ENCODE measurements around the gene USP44.

The USP44 gene

GRCh38 chr12:95543305-95543704 is 8.0 kb downstream of the USP44 start:
- Histone ChIP-seq H3K79me2 (ENCODE audit: insufficient read depth, low read length) (no peaks in the 10 kb centered on the region), H3K27me3 (ENCODE audit: low read length) (no peaks in the 10 kb centered on the region), H3K27ac (ENCODE audit: low read depth, low read length) (no peak overlapping the region), H3K4me3 (ENCODE audit: insufficient read depth, low read length, poor library complexity, severe bottlenecking) (no peak overlapping the region), H2AFZ (ENCODE audit: low read depth, low read length, severe bottlenecking) (no peak overlapping the region), H3K9me2 (replicated peaks; ENCODE audit: insufficient read depth, low read length) (no peaks in the 10 kb centered on the region), H3K9me3 (ENCODE audit: insufficient read depth, low read length) (no peaks in the 10 kb centered on the region), H4K20me1 (ENCODE audit: low read depth, low read length) (no peaks in the 10 kb centered on the region), H3K36me3 (ENCODE audit: low read length) (no peaks in the 10 kb centered on the region), H3K4me2 (ENCODE audit: low read depth, low read length, poor library complexity, severe bottlenecking) (no peak overlapping the region), H3F3A (ENCODE audit: insufficient read depth) (no peaks in the 10 kb centered on the region), H3K9ac (ENCODE audit: low read length) (no peak overlapping the region)
- TF ChIP-seq CTCF (IDR thresholded peaks at IDR 0.05; ENCODE audit: insufficient read depth, low read length, poor library complexity, severe bottlenecking), result no peak
- TF ChIP-seq EZH2phosphoT487 (conservative IDR thresholded peaks at IDR 0.05; ENCODE audit: low read length), result no peak

GRCh38 chr12:95541436-95541835 is 9.8 kb downstream of the USP44 start:
- no peak for TF ChIP-seq EZH2phosphoT487 (conservative IDR thresholded peaks at IDR 0.05; ENCODE audit: low read length)
- no peak for TF ChIP-seq CTCF (IDR thresholded peaks at IDR 0.05; ENCODE audit: insufficient read depth, low read length, poor library complexity, severe bottlenecking)
- H3K9ac ChIP-seq (ENCODE audit: low read length), result no peak overlapping the region
- no peaks in the 10 kb centered on the region for H3K9me2 ChIP-seq (replicated peaks; ENCODE audit: insufficient read depth, low read length)
- H3K27ac ChIP-seq (ENCODE audit: low read depth, low read length), result no peak overlapping the region
- H2AFZ ChIP-seq (ENCODE audit: low read depth, low read length, severe bottlenecking), result no peak overlapping the region
- H3K27me3 ChIP-seq (ENCODE audit: low read length), result no peaks in the 10 kb centered on the region
- H3K4me2 ChIP-seq (ENCODE audit: low read depth, low read length, poor library complexity, severe bottlenecking), result no peak overlapping the region
- no peaks in the 10 kb centered on the region for H3F3A ChIP-seq (ENCODE audit: insufficient read depth)
- no peaks in the 10 kb centered on the region for H3K9me3 ChIP-seq (ENCODE audit: insufficient read depth, low read length)
- H4K20me1 ChIP-seq (ENCODE audit: low read depth, low read length), result no peaks in the 10 kb centered on the region
- H3K36me3 ChIP-seq (ENCODE audit: low read length), result no peaks in the 10 kb centered on the region
- H3K4me3 ChIP-seq (ENCODE audit: insufficient read depth, low read length, poor library complexity, severe bottlenecking), result no peak overlapping the region
- H3K79me2 ChIP-seq (ENCODE audit: insufficient read depth, low read length), result no peaks in the 10 kb centered on the region

- Histone ChIP-seq H3K9me3 (ENCODE audit: insufficient read depth, low read length) (no peaks in the 10 kb centered on the region), H3K27ac (ENCODE audit: low read depth, low read length) (no peak overlapping the region), H4K20me1 (ENCODE audit: low read depth, low read length) (no peaks in the 10 kb centered on the region), H3K79me2 (ENCODE audit: insufficient read depth, low read length) (no peaks in the 10 kb centered on the region), H3K9me2 (replicated peaks; ENCODE audit: insufficient read depth, low read length) (no peaks in the 10 kb centered on the region), H3K36me3 (ENCODE audit: low read length) (no peaks in the 10 kb centered on the region), H3K27me3 (ENCODE audit: low read length) (no peaks in the 10 kb centered on the region), H3F3A (ENCODE audit: insufficient read depth) (no peaks in the 10 kb centered on the region), H3K4me2 (ENCODE audit: low read depth, low read length, poor library complexity, severe bottlenecking) (no peak overlapping the region), H3K4me3 (ENCODE audit: insufficient read depth, low read length, poor library complexity, severe bottlenecking) (no peak overlapping the region), H2AFZ (ENCODE audit: low read depth, low read length, severe bottlenecking) (no peak overlapping the region), H3K9ac (ENCODE audit: low read length) (no peak overlapping the region)
- TF ChIP-seq CTCF (IDR thresholded peaks at IDR 0.05; ENCODE audit: insufficient read depth, low read length, poor library complexity, severe bottlenecking) (no peak), EZH2phosphoT487 (conservative IDR thresholded peaks at IDR 0.05; ENCODE audit: low read length) (no peak)
Observed at GRCh38 chr12:95538656-95539055, 12.6 kb downstream of the USP44 start.

Data from SU-DHL-6 (cell line).